Hepatocyte (in vitro differentiated cells): ENCODE measurements around the gene SUCNR1. TPM values are rescaled to one million over a fixed set of nuclear protein-coding genes. Genes with fewer than 3 reads are reported as not detected.

ENCODE experiments used
- DNase-seq: peaks from one replicate; pipeline ENCODE4 v3.0.0-alpha.2; 2016; ENCODE audit warnings: low spot score
- H2AFZ ChIP-seq: fragments of 200-600 bp; sonication (generic); 2 replicates; pipeline ENCODE4 v1.6.0; 2016; ENCODE audit warnings: antibody characterized with exemption, mild to moderate bottlenecking
- H3K27ac ChIP-seq: fragments of 200-600 bp; sonication (generic); 2 replicates; pipeline ENCODE4 v1.5.1; 2016; ENCODE audit warnings: mild to moderate bottlenecking
- H3K27me3 ChIP-seq: fragments of 200-600 bp; sonication (generic); 2 replicates; pipeline ENCODE4 v1.6.1; 2016
- H3K36me3 ChIP-seq: fragments of 200-600 bp; sonication (generic); replicated peaks from 2 replicates; pipeline ENCODE4 v1.5.1; 2016; ENCODE audit warnings: low read depth; ENCODE audit not compliant: insufficient read depth
- H3K4me1 ChIP-seq: fragments of 200-600 bp; sonication (generic); 2 replicates; pipeline ENCODE4 v1.5.1; 2016; ENCODE audit warnings: mild to moderate bottlenecking, moderate library complexity; ENCODE audit not compliant: insufficient read depth
- H3K4me2 ChIP-seq: fragments of 200-600 bp; sonication (generic); 2 replicates; pipeline ENCODE4 v1.6.0; 2016
- H3K4me3 ChIP-seq: fragments of 200-600 bp; sonication (generic); 2 replicates; pipeline ENCODE4 v1.5.1; 2016; ENCODE audit warnings: mild to moderate bottlenecking
- H3K79me2 ChIP-seq: fragments of 200-600 bp; sonication (generic); 2 replicates; pipeline ENCODE4 v1.6.0; 2017; ENCODE audit warnings: mild to moderate bottlenecking
- H3K9me2 ChIP-seq: fragments of 200-600 bp; sonication (generic); replicated peaks from 2 replicates; pipeline ENCODE4 v1.6.0; 2017; ENCODE audit warnings: mild to moderate bottlenecking; ENCODE audit not compliant: insufficient read depth
- H3K9me3 ChIP-seq: fragments of 200-600 bp; sonication (generic); 2 replicates; pipeline ENCODE4 v1.5.1; 2016; ENCODE audit warnings: low read depth, mild to moderate bottlenecking
- H4K20me1 ChIP-seq: fragments of 200-600 bp; sonication (generic); 2 replicates; pipeline ENCODE4 v1.6.0; 2016; ENCODE audit warnings: mild to moderate bottlenecking; ENCODE audit not compliant: insufficient read depth, poor library complexity, severe bottlenecking
- CTCF ChIP-seq: fragments of 200-600 bp; sonication (generic); IDR thresholded peaks from 2 replicates; pipeline ENCODE4 v1.5.1; 2016; ENCODE audit warnings: antibody characterized with exemption, mild to moderate bottlenecking; ENCODE audit not compliant: poor library complexity
- EZH2 ChIP-seq: fragments of 200-600 bp; sonication (generic); IDR thresholded peaks from 2 replicates; pipeline ENCODE4 v1.6.1; 2016; ENCODE audit warnings: antibody characterized with exemption, mild to moderate bottlenecking, borderline replicate concordance
- EZH2phosphoT487 ChIP-seq: fragments of 200-600 bp; sonication (generic); IDR thresholded peaks from one replicate; pipeline ENCODE4 v1.6.1; 2018; ENCODE audit warnings: antibody characterized with exemption, mild to moderate bottlenecking, low read depth, moderate library complexity; ENCODE audit not compliant: unreplicated experiment, severe bottlenecking
- WGBS: methylation state at CpG from one replicate; pipeline ENCODE4 v1.1.6; 2016; ENCODE audit warnings: low lambda C conversion rate; ENCODE audit errors: missing lambda C conversion rate; 5-methylcytosine and 5-hydroxymethylcytosine counted together
- polyA plus RNA-seq: library from polyadenylated mRNA; unstranded; fragments of >200 nt; fragmentation: Nextera tagmentation; extraction: Ambion mirVana; gene quantifications from 2 replicates; pipeline ENCODE4 v1.2.1, GENCODE V29; 2016
- total RNA-seq: library from RNA; depleted of rRNA; stranded (reverse); fragments of >200 nt; gene quantifications from 2 replicates; pipeline ENCODE4 v1.2.3, GENCODE V29; 2014

SUCNR1 gene
- total and polyA plus RNA-seq, 2 experiments from 2014 or later, result 0.40 to 0.80 TPM

- no peaks in the 10 kb centered on the region for H3K79me2 ChIP-seq
- no peak overlapping the region for H3K4me3 ChIP-seq
- H3K4me1 ChIP-seq, result no peaks in the 10 kb centered on the region
- H3K9me2 ChIP-seq, result no peaks in the 10 kb centered on the region
- no peak overlapping the region for H3K27ac ChIP-seq
- no peaks in the 10 kb centered on the region for H3K9me3 ChIP-seq
- WGBS, result 64% methylated on average over 5 of the region's 5 CpGs
- H3K36me3 ChIP-seq, result no peaks in the 10 kb centered on the region
- no peak overlapping the region for H2AFZ ChIP-seq
- no peak overlapping the region for H3K4me2 ChIP-seq
- no peaks in the 10 kb centered on the region for H4K20me1 ChIP-seq
- TF ChIP-seq CTCF, result peak; percentile 69
- no peak for TF ChIP-seq EZH2
- TF ChIP-seq EZH2phosphoT487, result no peak
- DNase-seq, result peak; percentile 53
- no peaks in the 10 kb centered on the region for H3K27me3 ChIP-seq
Measured at GRCh38 chr3:151918253-151919029, 45.0 kb downstream of the SUCNR1 start.

DNA sequence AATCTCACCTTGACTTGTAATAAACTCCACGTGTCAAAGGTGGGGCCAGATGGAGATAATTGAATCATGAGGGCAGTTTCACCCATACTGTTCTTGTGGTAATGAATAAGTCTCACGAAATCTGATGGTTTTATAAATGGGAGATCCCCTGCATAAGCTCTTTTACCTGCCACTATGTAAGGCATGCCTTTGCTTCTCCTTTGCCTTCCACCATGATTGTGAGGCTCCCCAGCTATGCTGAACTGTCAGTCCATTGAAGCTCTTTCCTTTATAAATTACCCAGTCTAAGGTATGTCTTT lies 45.5 kb downstream of the SUCNR1 start:
- no peak for DNase-seq
- Histone ChIP-seq H3K4me2 (no peak overlapping the region), H3K9me2 (no peaks in the 10 kb centered on the region), H4K20me1 (no peaks in the 10 kb centered on the region), H3K27ac (no peak overlapping the region), H3K9me3 (no peaks in the 10 kb centered on the region), H3K4me3 (no peak overlapping the region), H3K79me2 (no peaks in the 10 kb centered on the region), H2AFZ (no peak overlapping the region), H3K27me3 (no peaks in the 10 kb centered on the region), H3K4me1 (no peaks in the 10 kb centered on the region), H3K36me3 (no peaks in the 10 kb centered on the region)
- TF ChIP-seq EZH2phosphoT487, result no peak
- no peak for TF ChIP-seq EZH2
- no peak for TF ChIP-seq CTCF
- 79% methylated on average over 2 of the region's 2 CpGs for WGBS

DNA sequence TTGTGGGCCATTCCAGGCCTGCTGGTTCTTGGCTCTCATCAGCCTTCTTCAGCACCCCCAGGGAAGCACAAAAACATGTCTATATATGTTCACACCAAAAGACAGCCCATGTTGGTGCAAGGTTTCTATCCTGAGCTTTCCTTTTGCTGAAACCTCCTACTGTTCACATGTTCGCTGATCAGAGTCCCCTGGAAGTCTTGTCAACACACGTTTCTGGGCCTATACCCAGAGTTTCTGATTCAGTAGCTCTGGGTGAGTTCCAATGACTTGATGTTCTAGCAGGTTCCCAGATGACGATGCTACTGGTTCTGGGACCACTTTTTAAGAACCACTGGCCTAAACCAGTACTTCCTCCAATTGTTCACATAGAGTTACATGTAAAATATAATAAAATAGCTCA lies 46.0 kb downstream of the SUCNR1 start:
- H3K36me3 ChIP-seq, result no peaks in the 10 kb centered on the region
- no peaks in the 10 kb centered on the region for H3K9me2 ChIP-seq
- H3K4me3 ChIP-seq, result no peak overlapping the region
- no peak for DNase-seq
- H3K27ac ChIP-seq, result no peak overlapping the region
- no peak for TF ChIP-seq CTCF
- TF ChIP-seq EZH2, result no peak
- TF ChIP-seq EZH2phosphoT487, result no peak
- H3K4me1 ChIP-seq, result no peaks in the 10 kb centered on the region
- no peaks in the 10 kb centered on the region for H3K79me2 ChIP-seq
- no peak overlapping the region for H2AFZ ChIP-seq
- H3K9me3 ChIP-seq, result no peaks in the 10 kb centered on the region
- H3K27me3 ChIP-seq, result no peaks in the 10 kb centered on the region
- no peaks in the 10 kb centered on the region for H4K20me1 ChIP-seq
- 91% methylated on average over 3 of the region's 3 CpGs for WGBS
- no peak overlapping the region for H3K4me2 ChIP-seq
